Lower lobe of right lung (tissue), 2 donors: ENCODE measurements around the gene TMEM131L. TPM values are rescaled to one million over a fixed set of nuclear protein-coding genes. Genes with fewer than 3 reads are reported as not detected.

ENCODE experiments used
- ATAC-seq, 2 donors: fragments of 200-7000 bp; cut with Tn5 transposase; one replicate each; pipeline ENCODE4 v1.9.1; 2020 to 2022; ENCODE audit warnings: mild to moderate bottlenecking in 2 of 2, moderate library complexity in 2 of 2
- DNase-seq: peaks from one replicate; pipeline ENCODE4 v3.0.0-alpha.2; 2020
- H3K27ac ChIP-seq: fragments of 200-600 bp; one replicate; pipeline ENCODE4 v1.8.0; 2022
- H3K27me3 ChIP-seq: fragments of 200-600 bp; one replicate; pipeline ENCODE4 v1.8.0; 2022; ENCODE audit warnings: low read depth
- H3K36me3 ChIP-seq: fragments of 200-600 bp; one replicate; pipeline ENCODE4 v1.8.0; 2022; ENCODE audit warnings: mild to moderate bottlenecking
- H3K4me1 ChIP-seq: fragments of 200-600 bp; one replicate; pipeline ENCODE4 v1.8.0; 2022
- H3K4me3 ChIP-seq: fragments of 200-600 bp; one replicate; pipeline ENCODE4 v1.8.0; 2022; ENCODE audit warnings: mild to moderate bottlenecking
- H3K9me3 ChIP-seq: fragments of 200-600 bp; one replicate; pipeline ENCODE4 v1.8.0; 2022
- intact Hi-C: fragments of 100-400 bp; cut with DNase I; formaldehyde crosslinking; loops from one replicate; pipeline ENCODE4 v1.11.0; 2022
- total RNA-seq: library from RNA; stranded (reverse); fragmentation: NEBNext Ultra II Directional; extraction: Animal tissue kit (Norgen Biotek cat#: 25700); gene quantifications from one replicate; pipeline ENCODE4 v1.2.1, GENCODE V29; 2021
- TF ChIP-seq, protein P1 (sequence below): fragments of 200-600 bp; IDR thresholded peaks from one replicate; pipeline ENCODE4 v1.8.0; 2022; ENCODE audit warnings: antibody characterized with exemption, mild to moderate bottlenecking
- donor health status: DM: no; HTN: yes; CAD: no; lungs with severe emphysema.

TMEM131L gene
- total RNA-seq, 1 donor from 2014 or later = 21.7 TPM

DNA sequence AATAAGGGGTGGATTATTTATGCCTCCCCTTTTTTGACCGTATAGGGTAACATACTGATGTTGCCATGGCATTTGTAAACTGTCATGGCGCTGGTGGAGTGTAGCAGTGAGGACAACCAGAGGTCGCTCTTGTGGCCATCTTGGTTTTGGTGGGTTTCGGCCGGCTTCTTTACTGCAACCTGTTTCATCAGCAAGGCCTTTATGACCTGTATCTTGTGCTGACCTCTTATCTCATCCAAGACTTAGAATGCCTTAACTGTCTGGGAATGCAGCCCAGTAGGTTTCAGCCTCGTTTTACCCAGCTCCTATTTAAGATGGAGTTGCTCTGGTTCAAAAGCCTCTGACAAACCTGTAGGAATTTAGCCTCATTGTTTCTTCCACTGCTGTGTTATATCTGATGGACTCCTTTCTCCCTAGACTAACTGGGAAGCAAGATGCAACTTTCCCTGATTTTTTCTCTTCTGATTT, 71.4 kb downstream of the TMEM131L start:
- no peak overlapping the region for H3K27ac ChIP-seq
- no peaks in the 10 kb centered on the region for H3K27me3 ChIP-seq
- intact Hi-C loops = no loop called here
- TF ChIP-seq, protein P1, sequence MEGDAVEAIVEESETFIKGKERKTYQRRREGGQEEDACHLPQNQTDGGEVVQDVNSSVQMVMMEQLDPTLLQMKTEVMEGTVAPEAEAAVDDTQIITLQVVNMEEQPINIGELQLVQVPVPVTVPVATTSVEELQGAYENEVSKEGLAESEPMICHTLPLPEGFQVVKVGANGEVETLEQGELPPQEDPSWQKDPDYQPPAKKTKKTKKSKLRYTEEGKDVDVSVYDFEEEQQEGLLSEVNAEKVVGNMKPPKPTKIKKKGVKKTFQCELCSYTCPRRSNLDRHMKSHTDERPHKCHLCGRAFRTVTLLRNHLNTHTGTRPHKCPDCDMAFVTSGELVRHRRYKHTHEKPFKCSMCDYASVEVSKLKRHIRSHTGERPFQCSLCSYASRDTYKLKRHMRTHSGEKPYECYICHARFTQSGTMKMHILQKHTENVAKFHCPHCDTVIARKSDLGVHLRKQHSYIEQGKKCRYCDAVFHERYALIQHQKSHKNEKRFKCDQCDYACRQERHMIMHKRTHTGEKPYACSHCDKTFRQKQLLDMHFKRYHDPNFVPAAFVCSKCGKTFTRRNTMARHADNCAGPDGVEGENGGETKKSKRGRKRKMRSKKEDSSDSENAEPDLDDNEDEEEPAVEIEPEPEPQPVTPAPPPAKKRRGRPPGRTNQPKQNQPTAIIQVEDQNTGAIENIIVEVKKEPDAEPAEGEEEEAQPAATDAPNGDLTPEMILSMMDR = no peak
- ATAC-seq (no peak), DNase-seq (no peak)
- H3K4me1 ChIP-seq = peaks cover 26% of the 10 kb centered on the region
- no peaks in the 10 kb centered on the region for H3K9me3 ChIP-seq
- no peak overlapping the region for H3K4me3 ChIP-seq
- no peaks in the 10 kb centered on the region for H3K36me3 ChIP-seq

DNA sequence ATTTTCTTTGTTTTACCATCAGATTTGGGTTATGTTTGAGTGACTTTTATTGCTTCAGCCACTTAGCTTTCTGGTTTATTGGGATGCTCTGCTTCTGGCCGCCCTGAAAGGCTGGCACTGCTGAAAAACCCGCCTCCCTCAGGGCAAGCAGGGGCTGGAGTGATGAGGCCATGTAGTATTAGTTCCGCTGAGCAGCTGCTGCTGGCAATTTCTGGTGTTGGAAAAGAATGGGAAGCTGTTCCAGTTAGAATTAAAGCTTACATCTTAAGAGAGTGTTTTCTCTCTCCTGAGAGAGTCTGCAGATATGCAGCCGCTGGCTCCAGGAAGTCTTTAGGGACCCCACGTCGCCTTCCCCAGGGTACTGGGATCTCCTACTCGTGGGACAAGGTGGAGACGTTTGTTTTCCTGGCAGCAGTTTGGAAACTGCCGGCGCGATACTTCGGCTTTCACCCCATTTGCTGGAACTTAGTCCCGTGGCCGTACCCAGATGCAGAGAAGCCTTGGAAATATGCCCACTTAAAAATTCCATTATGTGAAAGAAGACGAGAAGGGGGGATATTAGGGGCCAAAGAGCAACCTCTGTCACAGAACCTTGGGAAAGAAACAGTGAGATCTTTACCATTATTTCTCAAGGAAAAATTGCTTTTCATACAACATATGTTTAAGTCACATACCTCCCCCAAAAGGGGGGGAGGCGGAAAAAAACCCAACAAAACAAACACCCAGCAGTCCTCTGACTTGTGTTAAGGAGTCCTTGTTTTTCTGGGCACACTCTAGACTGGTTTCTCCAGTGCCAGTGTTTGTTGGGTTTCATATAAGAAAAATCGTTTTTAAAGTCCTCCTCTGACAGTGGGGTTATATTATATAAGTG, 72.6 kb downstream of the TMEM131L start:
- H3K27ac ChIP-seq = peak overlapping the region; percentile 25
- intact Hi-C loops = no loop called here
- no peak for DNase-seq
- H3K9me3 ChIP-seq = no peaks in the 10 kb centered on the region
- H3K36me3 ChIP-seq = no peaks in the 10 kb centered on the region
- peak overlapping the region; percentile 33 for H3K4me3 ChIP-seq
- peak; percentile 77 to 79 for ATAC-seq
- TF ChIP-seq, protein P1 = no peak
- no peaks in the 10 kb centered on the region for H3K27me3 ChIP-seq
- H3K4me1 ChIP-seq = peaks cover 26% of the 10 kb centered on the region

DNA sequence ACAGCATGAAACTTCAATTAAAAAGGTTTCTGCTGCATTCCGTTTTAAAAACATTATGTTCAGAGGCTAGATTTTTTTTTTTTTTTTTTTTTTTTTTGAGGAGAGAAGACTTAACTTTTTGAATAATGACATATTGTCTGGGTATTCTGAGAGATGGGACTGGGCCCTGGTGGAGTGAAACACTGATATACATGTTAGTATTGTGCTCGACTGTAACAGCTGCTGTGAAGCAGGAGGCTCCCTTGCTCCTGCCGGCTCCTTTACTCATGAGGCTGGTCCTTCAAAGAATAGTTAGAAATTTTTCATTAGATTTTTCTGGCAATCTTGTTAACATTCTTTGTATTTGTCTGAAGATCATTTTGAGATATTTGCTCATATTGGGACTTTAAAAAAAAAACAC, 73.3 kb downstream of the TMEM131L start:
- H3K27ac ChIP-seq = no peak overlapping the region
- H3K36me3 ChIP-seq = no peaks in the 10 kb centered on the region
- H3K27me3 ChIP-seq = no peaks in the 10 kb centered on the region
- intact Hi-C loops = no loop called here
- peaks cover 26% of the 10 kb centered on the region for H3K4me1 ChIP-seq
- ATAC-seq = no peak
- H3K4me3 ChIP-seq = no peak overlapping the region
- no peak for DNase-seq
- no peaks in the 10 kb centered on the region for H3K9me3 ChIP-seq
- TF ChIP-seq, protein P1 = no peak

DNA sequence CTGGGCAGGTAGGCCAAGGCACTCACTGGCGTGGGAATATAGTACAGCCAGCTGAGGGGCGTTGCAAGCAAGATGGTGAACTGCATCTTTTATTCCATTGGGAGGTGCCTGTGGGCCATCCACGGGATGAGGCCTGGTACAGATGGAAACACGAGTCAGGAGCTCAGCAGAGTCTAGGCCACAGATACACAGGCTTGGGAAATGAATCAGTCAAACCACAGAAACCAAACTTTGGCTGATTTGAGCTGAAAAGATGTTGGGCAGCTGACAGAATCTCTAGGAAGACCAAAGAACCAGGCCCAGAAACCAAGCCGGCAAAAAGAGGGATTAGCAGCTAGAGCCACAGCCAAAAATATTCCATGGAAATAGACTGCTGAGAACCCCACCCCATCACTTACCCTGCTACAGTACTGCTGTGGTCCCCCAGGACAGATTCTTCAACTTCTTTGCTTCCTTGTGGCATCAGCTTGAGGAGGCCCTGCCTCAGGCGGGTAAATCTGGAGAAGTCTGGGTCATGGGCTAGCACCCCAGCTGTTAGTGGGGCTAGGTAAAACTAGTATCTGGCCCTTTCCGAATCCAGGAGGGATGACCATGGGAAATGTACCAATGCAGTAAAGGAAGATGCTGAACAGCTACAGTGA, 75.4 kb downstream of the TMEM131L start:
- DNase-seq (no peak), ATAC-seq (no peak)
- peaks cover 11% of the 10 kb centered on the region for H3K4me1 ChIP-seq
- intact Hi-C loops = no loop called here
- no peak overlapping the region for H3K27ac ChIP-seq
- H3K4me3 ChIP-seq = no peak overlapping the region
- no peaks in the 10 kb centered on the region for H3K36me3 ChIP-seq
- no peaks in the 10 kb centered on the region for H3K27me3 ChIP-seq
- TF ChIP-seq, protein P1 = no peak
- H3K9me3 ChIP-seq = no peaks in the 10 kb centered on the region

DNA sequence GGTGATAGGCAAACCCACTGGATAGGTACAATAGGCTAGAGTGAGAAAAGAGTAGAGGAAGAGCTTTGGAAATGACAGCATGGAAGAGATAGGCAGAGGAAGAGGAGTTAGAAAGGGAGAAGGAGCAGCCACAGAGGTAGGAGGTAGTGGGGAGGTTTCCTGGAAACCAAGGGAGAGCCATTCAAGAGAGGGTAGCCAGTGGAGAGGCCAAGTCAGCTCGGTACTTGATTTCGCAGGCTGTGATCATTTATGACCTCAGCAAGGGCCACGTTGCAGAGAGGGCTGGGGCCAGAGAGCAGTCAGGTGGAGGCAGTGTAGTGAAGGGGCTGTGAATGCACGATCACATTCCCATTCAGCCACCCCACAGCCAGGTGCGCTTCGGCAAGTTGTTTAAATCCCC, 76.0 kb downstream of the TMEM131L start:
- Histone ChIP-seq H3K27ac (no peak overlapping the region), H3K4me1 (peaks cover 11% of the 10 kb centered on the region)
- TF ChIP-seq, protein P1 = no peak

More for the DNA sequence above, 76.0 kb downstream of the TMEM131L start:
- intact Hi-C loops = no loop called here
- no peaks in the 10 kb centered on the region for H3K27me3 ChIP-seq
- ATAC-seq (no peak), DNase-seq (no peak)
- H3K4me3 ChIP-seq = no peak overlapping the region
- H3K36me3 ChIP-seq = no peaks in the 10 kb centered on the region
- H3K9me3 ChIP-seq = no peaks in the 10 kb centered on the region
